ENCODE measurements around the gene FOXP3. TPM values are rescaled to one million over a fixed set of nuclear protein-coding genes. Genes with fewer than 3 reads are reported as not detected.

The FOXP3 gene
- total RNA-seq, 2 donors from 2014 or later = 0.21 to 0.30 TPM

DNA sequence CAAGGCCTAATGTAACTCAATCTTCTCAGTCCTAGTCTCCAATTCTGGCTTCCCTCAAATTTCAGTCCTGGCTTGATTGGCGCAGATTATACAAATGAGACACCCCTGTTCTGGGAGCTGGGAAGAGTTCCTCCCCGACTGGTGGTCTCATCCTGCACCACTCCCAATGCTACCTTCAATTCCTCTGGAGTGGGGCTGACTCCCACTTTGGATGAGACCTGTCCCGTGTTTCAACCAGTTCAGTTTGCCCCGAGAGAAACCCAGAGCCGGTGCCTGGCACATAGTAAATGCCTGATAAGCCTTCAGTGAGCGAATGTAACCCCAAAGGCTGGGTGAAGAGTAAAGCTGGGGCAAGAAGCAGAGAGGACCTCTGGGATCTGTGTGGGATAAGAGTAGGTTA, 60.5 kb downstream of the FOXP3 start:
- Histone ChIP-seq H3K36me3 (no peaks in the 10 kb centered on the region), H3K4me3 (no peak overlapping the region), H3K9ac (ENCODE audit: low read depth in 2 of 2, low read length in 2 of 2) (no peak overlapping the region), H3K27ac (no peak overlapping the region), H3K9me3 (no peaks in the 10 kb centered on the region), H3K4me1 (no peaks in the 10 kb centered on the region), H3K27me3 (no peaks in the 10 kb centered on the region)
- DNase-seq = no peak
- intact Hi-C loops (cut with DNase I) = no loop called here
- TF ChIP-seq CTCF (IDR thresholded peaks at IDR 0.05) = no peak

DNA sequence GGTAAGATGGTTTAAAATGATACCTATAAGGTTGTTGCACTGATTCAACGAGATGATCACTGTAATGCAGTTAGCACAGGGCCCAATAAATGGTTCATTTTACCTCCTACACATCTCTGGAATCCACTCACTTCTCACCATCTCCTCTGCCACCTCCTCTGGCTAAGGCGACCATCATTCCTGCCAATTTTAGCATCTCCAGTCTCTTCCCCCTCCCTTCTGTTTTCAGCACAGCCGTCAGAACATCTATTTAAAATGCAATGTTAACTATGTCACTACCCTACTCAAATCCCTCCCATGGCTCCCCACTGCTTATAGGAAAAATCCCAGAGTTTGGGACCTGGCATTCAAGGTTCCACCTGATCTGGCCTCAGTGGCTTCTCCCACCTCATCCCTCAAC, 61.0 kb downstream of the FOXP3 start:
- intact Hi-C loops (cut with DNase I) = no loop called here
- Histone ChIP-seq H3K9me3 (no peaks in the 10 kb centered on the region), H3K4me3 (no peak overlapping the region), H3K27me3 (no peaks in the 10 kb centered on the region), H3K36me3 (no peaks in the 10 kb centered on the region), H3K27ac (no peak overlapping the region), H3K9ac (ENCODE audit: low read depth in 2 of 2, low read length in 2 of 2) (no peak overlapping the region), H3K4me1 (no peaks in the 10 kb centered on the region)
- DNase-seq = no peak
- no peak for TF ChIP-seq CTCF (IDR thresholded peaks at IDR 0.05)

DNA sequence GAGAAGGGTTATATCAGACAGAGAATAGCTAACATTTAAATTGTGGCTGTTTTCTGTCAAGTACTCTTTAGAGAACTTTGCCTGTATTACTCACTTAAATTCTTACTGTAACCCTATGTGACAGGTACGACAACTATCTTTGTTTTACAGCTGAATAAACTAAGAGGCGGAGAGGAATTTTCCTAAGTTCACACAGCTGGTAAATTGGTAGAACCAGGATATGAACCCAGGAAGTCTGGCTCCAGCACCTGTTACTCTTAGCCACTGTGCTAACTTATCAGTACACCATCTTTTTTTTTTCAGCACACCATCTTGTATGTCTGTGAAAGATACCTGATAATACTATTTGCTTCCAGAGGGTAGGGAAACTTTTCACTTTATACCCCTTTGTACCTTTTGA, 62.5 kb downstream of the FOXP3 start:
- H3K4me3 ChIP-seq = no peak overlapping the region
- no peak overlapping the region for H3K9ac ChIP-seq (ENCODE audit: low read depth in 2 of 2, low read length in 2 of 2)
- no peak for DNase-seq
- no peak overlapping the region for H3K27ac ChIP-seq
- intact Hi-C loops (cut with DNase I) = no loop called here
- no peak for TF ChIP-seq CTCF (IDR thresholded peaks at IDR 0.05)
- H3K27me3 ChIP-seq = no peaks in the 10 kb centered on the region
- H3K4me1 ChIP-seq = no peaks in the 10 kb centered on the region
- H3K36me3 ChIP-seq = no peaks in the 10 kb centered on the region
- no peaks in the 10 kb centered on the region for H3K9me3 ChIP-seq

Other genes starting within 250 kb of the FOXP3 start
- gene TFE3, start 221.4 kb downstream of the FOXP3 start, total RNA-seq = 10 to 100 TPM; 22.4 to 28.5 TPM
- gene CCDC120, start 205.7 kb downstream of the FOXP3 start, total RNA-seq = 10 to 100 TPM; 11.3 to 11.8 TPM
- gene PRAF2, start 190.7 kb downstream of the FOXP3 start, total RNA-seq = 1 to 10 TPM; 7.0 to 9.9 TPM
- 10 to 100 TPM; 40.6 to 46.9 TPM for gene WDR45, start 184.8 kb downstream of the FOXP3 start, total RNA-seq
- 10 to 100 TPM; 25.0 to 27.6 TPM for gene GPKOW, start 141.0 kb downstream of the FOXP3 start, total RNA-seq
- gene MAGIX, start 102.0 kb downstream of the FOXP3 start, total RNA-seq = 10 to 100 TPM in 1 of 2 donors, 1 to 10 TPM in 1; 4.3 to 14.7 TPM
- 100 to 1,000 TPM; 157 to 227 TPM for gene PLP2, start 92.8 kb downstream of the FOXP3 start, total RNA-seq
- gene PRICKLE3, start 78.3 kb downstream of the FOXP3 start, total RNA-seq = 10 to 100 TPM; 16.7 to 25.5 TPM
- 1 to 10 TPM; 6.4 to 7.4 TPM for gene SYP, start 64.5 kb downstream of the FOXP3 start, total RNA-seq
- 1 to 10 TPM; 1.0 TPM for gene CACNA1F, start 31.4 kb downstream of the FOXP3 start, total RNA-seq
- gene CCDC22, start 29.2 kb downstream of the FOXP3 start, total RNA-seq = 10 to 100 TPM; 17.6 to 22.6 TPM
- gene PPP1R3F, start 5.1 kb upstream of the FOXP3 start, total RNA-seq = 1 to 10 TPM; 1.9 to 2.8 TPM
- not detected for gene GAGE10, start 38.9 kb upstream of the FOXP3 start, total RNA-seq
- gene GAGE12J, start 57.3 kb upstream of the FOXP3 start, total RNA-seq = not detected
- not detected for gene GAGE13, start 66.9 kb upstream of the FOXP3 start, total RNA-seq